ENCODE results near the gene FHL3.

The FHL3 gene

DNA sequence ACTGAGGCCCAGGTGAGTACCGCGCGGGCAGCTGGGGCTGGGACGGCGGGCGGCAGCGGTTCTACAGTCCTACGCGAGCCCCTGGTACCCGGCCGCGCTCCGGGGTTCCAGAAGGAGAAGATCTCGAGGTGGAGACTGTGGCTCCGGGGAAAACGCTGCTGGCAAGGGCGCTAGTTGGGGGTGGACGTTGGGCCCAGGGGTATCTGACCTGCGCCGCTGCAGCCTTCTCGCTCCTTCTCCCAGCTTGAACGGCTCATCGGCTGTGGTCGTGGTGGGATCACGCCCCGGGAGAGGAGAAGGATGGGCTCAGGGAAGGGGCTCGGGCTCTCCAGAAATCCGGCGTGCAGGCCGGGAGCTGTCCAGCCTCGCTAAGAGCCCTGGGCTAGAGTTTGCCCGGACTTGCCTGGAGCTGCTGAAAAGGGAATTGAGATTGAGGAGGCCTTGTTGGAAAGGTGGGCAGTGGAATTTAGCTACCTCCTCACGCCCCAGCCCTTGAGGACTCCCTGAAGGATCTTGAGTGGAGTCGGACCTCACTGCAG, 42.4 kb upstream of the FHL3 start:
- in situ Hi-C loops (cut with MboI; ENCODE audit: low pct_unique_long_range_greater_than_20kb, low sequenced_read_pairs, unreplicated experiment), result loop anchor here (25.0 kb wide), 1 partner anchor 790 kb away; no protein-coding TSS in a partner anchor
- TF ChIP-seq, protein P1, sequence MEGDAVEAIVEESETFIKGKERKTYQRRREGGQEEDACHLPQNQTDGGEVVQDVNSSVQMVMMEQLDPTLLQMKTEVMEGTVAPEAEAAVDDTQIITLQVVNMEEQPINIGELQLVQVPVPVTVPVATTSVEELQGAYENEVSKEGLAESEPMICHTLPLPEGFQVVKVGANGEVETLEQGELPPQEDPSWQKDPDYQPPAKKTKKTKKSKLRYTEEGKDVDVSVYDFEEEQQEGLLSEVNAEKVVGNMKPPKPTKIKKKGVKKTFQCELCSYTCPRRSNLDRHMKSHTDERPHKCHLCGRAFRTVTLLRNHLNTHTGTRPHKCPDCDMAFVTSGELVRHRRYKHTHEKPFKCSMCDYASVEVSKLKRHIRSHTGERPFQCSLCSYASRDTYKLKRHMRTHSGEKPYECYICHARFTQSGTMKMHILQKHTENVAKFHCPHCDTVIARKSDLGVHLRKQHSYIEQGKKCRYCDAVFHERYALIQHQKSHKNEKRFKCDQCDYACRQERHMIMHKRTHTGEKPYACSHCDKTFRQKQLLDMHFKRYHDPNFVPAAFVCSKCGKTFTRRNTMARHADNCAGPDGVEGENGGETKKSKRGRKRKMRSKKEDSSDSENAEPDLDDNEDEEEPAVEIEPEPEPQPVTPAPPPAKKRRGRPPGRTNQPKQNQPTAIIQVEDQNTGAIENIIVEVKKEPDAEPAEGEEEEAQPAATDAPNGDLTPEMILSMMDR (IDR thresholded peaks at IDR 0.05; ENCODE audit: extremely low read depth, insufficient read depth, missing control alignments), result no peak
- DNase-seq (ENCODE audit: low spot score), result no peak

DNA sequence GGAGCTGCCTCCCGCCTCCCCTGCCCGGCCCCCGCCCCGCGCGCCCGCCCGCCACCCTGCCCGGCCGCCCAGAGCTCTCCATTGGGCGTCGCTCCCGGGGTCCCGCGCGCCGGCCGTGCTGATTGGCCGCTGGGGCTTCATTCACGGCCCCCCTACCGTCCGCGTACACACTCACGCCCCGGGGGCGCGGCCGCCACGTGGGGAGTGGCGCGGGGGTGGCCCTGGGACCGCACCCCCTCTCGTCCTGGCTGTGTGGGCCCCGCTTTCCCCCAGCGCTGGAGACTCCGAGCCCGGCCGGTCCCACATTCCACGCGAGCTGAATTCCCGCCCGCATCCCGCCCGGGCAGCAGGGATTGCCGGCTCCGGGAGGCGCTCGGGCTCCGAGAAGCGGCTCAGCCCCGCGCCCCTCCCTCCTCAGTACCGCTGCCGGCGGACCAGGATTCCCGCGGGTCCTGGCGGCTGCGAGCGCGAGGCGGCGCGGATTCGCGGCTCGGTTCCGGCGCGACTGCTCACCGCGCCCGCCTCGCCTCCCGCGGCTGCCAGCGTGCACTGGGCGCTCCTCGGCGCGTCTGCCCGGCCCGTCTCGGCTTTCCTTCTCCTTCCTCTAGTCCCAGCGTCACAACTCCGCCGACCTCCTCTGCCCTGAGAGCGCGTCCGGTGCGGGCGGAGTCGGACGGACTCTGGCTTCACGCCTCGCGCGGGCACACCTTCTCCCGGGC, 41.7 kb upstream of the FHL3 start:
- in situ Hi-C loops (cut with MboI; ENCODE audit: low pct_unique_long_range_greater_than_20kb, low sequenced_read_pairs, unreplicated experiment), result loop anchor here (25.0 kb wide), 1 partner anchor 790 kb away; no protein-coding TSS in a partner anchor
- peak; percentile 96 for DNase-seq (ENCODE audit: low spot score)
- TF ChIP-seq, protein P1 (IDR thresholded peaks at IDR 0.05; ENCODE audit: extremely low read depth, insufficient read depth, missing control alignments), result no peak

DNA sequence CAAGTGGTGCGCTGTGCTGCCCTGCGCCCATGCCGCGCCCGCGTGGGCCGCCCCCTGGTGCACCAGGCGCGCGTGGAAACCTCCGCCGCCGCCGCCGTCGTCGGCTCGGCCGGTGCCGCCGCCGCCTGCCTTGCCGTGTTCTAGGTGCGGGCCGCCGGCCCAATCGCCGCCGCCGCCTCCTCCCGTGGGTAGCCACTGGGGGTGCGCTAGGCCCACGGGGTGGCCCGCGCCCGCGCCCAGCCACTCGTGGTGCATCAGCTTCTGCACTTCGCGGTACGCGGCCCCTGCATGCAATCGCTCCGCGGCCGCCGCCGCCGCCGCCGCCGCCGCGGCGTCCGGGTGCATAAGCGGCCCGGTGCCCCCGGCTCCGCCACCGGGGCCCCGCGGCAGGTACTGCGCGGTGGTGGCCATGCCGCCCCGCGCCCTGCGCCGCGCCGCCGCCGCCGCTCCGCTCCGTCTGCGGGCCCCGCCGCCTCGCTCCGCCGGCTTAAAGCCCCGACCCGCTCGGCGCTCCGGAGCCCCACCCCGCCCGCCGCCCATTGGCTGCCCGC, 41.1 kb upstream of the FHL3 start, which contains the start of gene POU3F1:
Gene POU3F1, minus strand, starts transcription at position 461 of the 551 bp plus-strand sequence. Its CDS starts 50 bp downstream, at position 411.
- no peak for DNase-seq (ENCODE audit: low spot score)
- in situ Hi-C loops (cut with MboI; ENCODE audit: low pct_unique_long_range_greater_than_20kb, low sequenced_read_pairs, unreplicated experiment), result loop anchor here (25.0 kb wide), 1 partner anchor 791 kb away; no protein-coding TSS in a partner anchor
- TF ChIP-seq, protein P1 (IDR thresholded peaks at IDR 0.05; ENCODE audit: extremely low read depth, insufficient read depth, missing control alignments), result no peak

DNA sequence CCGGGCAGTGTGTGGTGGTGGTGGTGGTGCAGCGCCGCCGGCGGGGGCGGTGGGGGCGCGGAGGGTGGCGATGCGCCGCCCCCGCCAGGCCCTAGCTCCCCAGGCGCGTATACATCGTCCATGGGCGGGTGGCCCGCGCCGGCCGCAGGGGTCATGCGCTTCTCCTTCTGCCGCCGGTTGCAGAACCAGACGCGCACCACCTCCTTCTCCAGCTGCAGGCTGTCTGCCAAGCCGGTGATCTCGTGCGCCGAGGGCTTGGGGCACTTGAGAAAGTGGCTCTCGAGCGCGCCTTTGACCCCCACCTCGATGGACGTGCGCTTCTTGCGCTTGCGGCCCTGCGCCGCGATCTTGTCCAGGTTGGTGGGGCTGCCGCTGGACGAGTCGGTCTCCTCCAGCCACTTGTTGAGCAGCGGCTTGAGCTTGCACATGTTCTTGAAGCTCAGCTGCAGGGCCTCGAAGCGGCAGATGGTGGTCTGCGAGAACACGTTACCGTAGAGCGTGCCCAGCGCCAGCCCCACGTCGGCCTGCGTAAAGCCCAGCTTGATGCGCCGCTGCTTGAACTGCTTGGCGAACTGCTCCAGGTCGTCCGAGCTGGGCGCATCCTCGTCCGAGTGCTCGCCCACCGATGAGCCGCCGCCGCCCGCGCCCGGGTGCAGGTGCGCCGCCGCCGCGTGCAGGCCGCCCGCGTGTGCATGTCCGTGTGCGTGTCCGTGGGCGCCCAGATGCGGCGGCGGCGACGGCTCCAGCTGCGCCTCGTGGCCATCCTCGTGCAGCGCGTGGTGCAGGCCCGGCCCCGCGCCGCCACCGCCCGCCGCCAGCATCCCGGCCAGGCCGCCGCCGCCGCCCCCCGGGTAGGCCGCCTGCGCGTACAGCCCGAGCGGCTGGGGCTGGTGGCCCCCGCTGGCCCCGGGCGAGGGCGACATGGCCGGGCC, 40.4 kb upstream of the FHL3 start:
- TF ChIP-seq, protein P1 (IDR thresholded peaks at IDR 0.05; ENCODE audit: extremely low read depth, insufficient read depth, missing control alignments), result no peak
- DNase-seq (ENCODE audit: low spot score), result no peak
- in situ Hi-C loops (cut with MboI; ENCODE audit: low pct_unique_long_range_greater_than_20kb, low sequenced_read_pairs, unreplicated experiment), result loop anchor here (25.0 kb wide), 1 partner anchor 792 kb away; no protein-coding TSS in a partner anchor

DNA sequence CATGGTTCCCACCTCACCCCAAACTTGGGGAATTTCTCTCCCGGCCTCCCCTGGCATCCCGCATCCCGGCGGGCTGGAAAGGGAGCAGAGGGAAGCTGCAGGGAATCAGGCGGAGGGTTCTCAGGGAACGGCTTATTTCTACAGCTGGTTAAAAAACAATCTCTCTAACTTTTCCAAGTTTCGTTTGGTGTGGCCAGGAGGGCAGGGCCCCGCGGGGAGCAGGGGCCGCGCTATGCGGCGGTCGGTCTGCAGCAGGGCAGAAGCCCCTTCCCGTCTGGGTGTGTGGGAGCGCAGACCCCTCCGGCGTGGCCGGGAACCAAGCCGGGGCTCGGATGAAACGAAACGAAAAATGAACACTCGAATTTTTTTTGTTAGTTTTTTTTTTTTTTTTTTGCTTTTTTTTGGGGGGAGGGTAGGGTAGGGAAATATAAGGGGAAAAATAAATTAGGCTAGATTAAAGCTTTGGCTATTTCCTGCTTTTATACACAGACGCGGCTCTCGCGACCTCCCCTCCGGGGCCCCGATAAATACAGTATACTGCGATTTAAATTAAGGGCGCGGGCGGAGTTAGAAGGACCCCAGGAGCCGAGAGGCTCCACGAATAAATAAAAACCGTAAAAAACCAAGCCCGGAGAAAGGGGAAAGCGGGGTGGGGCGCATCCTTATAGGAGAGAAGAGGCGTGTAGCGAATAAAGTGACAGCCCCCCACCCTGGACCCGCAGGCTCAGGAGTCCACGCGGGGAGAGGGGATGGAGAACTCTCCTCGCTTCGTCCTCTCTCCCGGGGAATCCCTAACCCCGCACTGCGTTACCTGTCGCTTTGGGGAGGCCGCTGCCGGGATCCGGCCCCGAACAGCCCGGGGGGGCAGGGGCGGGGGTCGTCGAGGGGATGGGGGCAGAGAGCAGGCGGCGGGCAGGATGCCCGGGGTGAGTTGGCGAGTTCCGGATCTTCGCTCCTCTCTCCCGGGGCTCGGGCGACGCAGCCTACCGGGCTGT, 39.2 kb upstream of the FHL3 start:
- TF ChIP-seq, protein P1 (IDR thresholded peaks at IDR 0.05; ENCODE audit: extremely low read depth, insufficient read depth, missing control alignments), result no peak
- in situ Hi-C loops (cut with MboI; ENCODE audit: low pct_unique_long_range_greater_than_20kb, low sequenced_read_pairs, unreplicated experiment), result loop anchor here (25.0 kb wide), 1 partner anchor 793 kb away; no protein-coding TSS in a partner anchor
- DNase-seq (ENCODE audit: low spot score), result no peak

All from GM13977 (cell line).